Stimulated activated CD4-positive, alpha-beta T cell treated with anti-CD3 and anti-CD28 coated beads, Interleukin-2, amount 100 ng/mL, for 48 hours (primary cell): ENCODE measurements around the gene CDIPT.

Source experiments
- DNase-seq, 2 donors: peaks; one replicate each; pipeline ENCODE4 v3.0.0-alpha.2; 2020

Gene CDIPT

DNA sequence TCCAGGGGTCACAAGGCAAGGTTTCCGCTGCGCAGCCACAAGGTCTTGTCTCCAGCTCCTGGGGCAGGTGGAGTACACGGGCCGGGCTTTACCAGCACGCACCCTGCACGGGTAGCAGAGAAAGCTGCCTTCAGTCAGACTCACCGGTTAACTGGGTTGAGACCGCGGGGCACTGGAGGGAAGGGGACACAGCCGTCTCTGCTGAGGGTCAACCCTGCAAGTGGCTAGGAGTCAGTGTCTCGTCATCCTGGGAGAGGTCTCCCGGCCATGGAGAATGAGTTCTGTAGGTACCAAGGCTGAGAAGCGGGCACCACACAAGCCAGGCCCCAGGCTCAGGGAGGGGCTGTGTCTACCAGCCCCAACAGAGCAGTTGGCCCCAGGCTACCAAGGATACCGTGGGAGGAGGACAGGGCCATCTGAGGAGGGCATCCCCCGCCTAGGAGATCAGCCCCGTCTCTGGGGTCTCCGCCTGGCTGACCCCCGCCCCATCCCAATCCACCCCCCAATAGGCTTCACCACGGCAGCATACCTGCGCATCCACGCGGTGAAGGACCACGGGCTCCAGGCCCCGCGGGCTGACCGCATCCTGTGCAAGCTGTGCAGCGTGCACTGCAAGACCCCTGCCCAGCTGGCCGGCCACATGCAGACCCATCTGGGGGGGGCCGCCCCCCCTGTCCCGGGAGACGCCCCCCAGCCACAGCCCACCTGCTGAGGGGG lies 53.8 kb downstream of the CDIPT start:
- no peak for DNase-seq
